Pulmonary artery endothelial cell (primary cell): ENCODE results near the gene SIDT1. TPM values are rescaled to one million over a fixed set of nuclear protein-coding genes. Genes with fewer than 3 reads are reported as not detected.

ENCODE experiments used
- DNase-seq: peaks from one replicate; pipeline ENCODE4 v3.0.0-alpha.2; 2011; ENCODE audit warnings: low read depth, low spot score
- total RNA-seq: library from RNA; depleted of rRNA; stranded (reverse); fragments of >200 nt; gene quantifications from 2 replicates; pipeline ENCODE4 v1.2.3, GENCODE V29; 2014

SIDT1 gene
- total RNA-seq, 1 donor from 2014 or later = not detected

GRCh38 chr3:113678773-113679172 lies 146.4 kb downstream of the SIDT1 start:
- DNase-seq = no peak

Other genes starting within 250 kb of the SIDT1 start
- 1.6 and 2.6 TPM in 2 replicates for gene CFAP44, start 91.1 kb upstream of the SIDT1 start, total RNA-seq
- 9.8 and 13.4 TPM in 2 replicates for gene SPICE1, start 17.4 kb upstream of the SIDT1 start, total RNA-seq
- gene USF3, start 164.1 kb downstream of the SIDT1 start, total RNA-seq = 4.6 and 5.6 TPM in 2 replicates
- 298 and 450 TPM in 2 replicates for gene NAA50, start 213.7 kb downstream of the SIDT1 start, total RNA-seq
- 113 and 157 TPM in 2 replicates for gene ATP6V1A, start 214.5 kb downstream of the SIDT1 start, total RNA-seq